A549 (cell line): ENCODE results near the gene SLC2A2. TPM values are rescaled to one million over a fixed set of nuclear protein-coding genes. Genes with fewer than 3 reads are reported as not detected.

Experiments
- ATAC-seq, 2 experiments: fragments of 200-7000 bp in 1 of 2; fragments of >200 bp in 1 of 2; cut with Nextera tagmentation in 1 of 2; cut with Tn5 transposase in 1 of 2; 3 replicates each; pipeline versions ENCODE4 v1.8.0 to v1.9.1; 2018 to 2020; ENCODE audit warnings: mild to moderate bottlenecking in 1 of 2, moderate library complexity in 1 of 2
- CTCF ChIA-PET: fragments of 300-600 bp; sonication (Branson Sonifier 250); formaldehyde crosslinking; extraction: SDS; loops from one replicate; lab custom pipeline; 2021; ENCODE audit warnings: antibody characterized with exemption, inconsistent platforms; lab: Yijun Ruan, JAX
- POLR2A ChIA-PET: fragments of 350-600 bp; formaldehyde crosslinking; extraction: SDS; loops from one replicate; lab custom pipeline; 2021; ENCODE audit warnings: antibody characterized with exemption, inconsistent platforms; lab: Yijun Ruan, JAX
- DNase-seq, 2 experiments: peaks; one replicate each; pipeline versions ENCODE4 v3.0.0 to v3.0.0-alpha.2; 2011 to 2016; ENCODE audit warnings: low read depth in 1 of 2, low spot score in 1 of 2
- FAIRE-seq: peaks from 2 replicates; lab custom pipeline; 2011; peaks lifted over from hg19 to GRCh38; lab: Jason Lieb, UNC
- H3K27ac ChIP-seq, 2 experiments: fragments of >200 bp; sonication (Bioruptor Twin); formaldehyde crosslinking; 3 replicates each; pipeline ENCODE4 v1.5.1; 2016 to 2017
- H3K4me1 ChIP-seq: fragments of >200 bp; sonication (Bioruptor Twin); formaldehyde crosslinking; 3 replicates; pipeline ENCODE4 v1.6.1; 2016
- H3K4me2 ChIP-seq: fragments of >200 bp; sonication (Bioruptor Twin); formaldehyde crosslinking; 3 replicates; pipeline ENCODE4 v1.6.1; 2016
- H3K4me3 ChIP-seq: fragments of >200 bp; sonication (Bioruptor Twin); formaldehyde crosslinking; 3 replicates; pipeline ENCODE4 v1.5.1; 2016
- H3K9me3 ChIP-seq: fragments of >200 bp; sonication (Bioruptor Twin); formaldehyde crosslinking; 3 replicates; pipeline ENCODE4 v1.6.1; 2016
- BHLHE40 ChIP-seq: IDR thresholded peaks from 2 replicates; pipeline ENCODE4 v1.6.1; 2012; ENCODE audit warnings: low read depth, low read length, inconsistent platforms
- CHD4 ChIP-seq: fragments of 200-600 bp; sonication (generic); IDR thresholded peaks from 2 replicates; pipeline ENCODE4 v1.6.1; 2016; ENCODE audit warnings: antibody characterized with exemption, mild to moderate bottlenecking, borderline replicate concordance
- EHMT2 ChIP-seq: fragments of 200-600 bp; sonication (generic); IDR thresholded peaks from 2 replicates; pipeline ENCODE4 v1.6.1; 2016; ENCODE audit warnings: antibody characterized with exemption, low read depth, mild to moderate bottlenecking, moderate library complexity
- ESRRA ChIP-seq: fragments of 150-350 bp; IDR thresholded peaks from 2 replicates; pipeline ENCODE4 v1.6.1; 2014; ENCODE audit warnings: mild to moderate bottlenecking, low read length, borderline replicate concordance
- FOSB ChIP-seq: fragments of 250-450 bp; sonication (Bioruptor Pico); IDR thresholded peaks from 2 replicates; pipeline ENCODE4 v1.5.0; 2020; ENCODE audit warnings: mild to moderate bottlenecking, moderate library complexity
- GATA3 ChIP-seq: IDR thresholded peaks from 2 replicates; pipeline ENCODE4 v1.6.1; 2012; ENCODE audit warnings: borderline replicate concordance
- HOXA7 ChIP-seq: fragments of 250-450 bp; sonication (Bioruptor Pico); IDR thresholded peaks from 2 replicates; pipeline ENCODE4 v1.5.0; 2020; ENCODE audit warnings: mild to moderate bottlenecking, moderate library complexity
- HOXB5 ChIP-seq: fragments of 250-450 bp; sonication (Bioruptor Pico); IDR thresholded peaks from 2 replicates; pipeline ENCODE4 v1.5.0; 2020; ENCODE audit warnings: mild to moderate bottlenecking, moderate library complexity
- JUNB ChIP-seq: fragments of >200 bp; sonication (Bioruptor Twin); formaldehyde crosslinking; IDR thresholded peaks from 2 replicates; pipeline ENCODE4 v1.6.1; 2016
- KDM1A ChIP-seq: fragments of 200-600 bp; sonication (generic); IDR thresholded peaks from 2 replicates; pipeline ENCODE4 v1.6.1; 2016; ENCODE audit warnings: low read depth, mild to moderate bottlenecking
- MAZ ChIP-seq: fragments of 150-350 bp; IDR thresholded peaks from 2 replicates; pipeline ENCODE4 v1.6.1; 2014; ENCODE audit warnings: antibody characterized with exemption, low read depth, low read length, borderline replicate concordance
- NR3C1 ChIP-seq: fragments of >200 bp; sonication (Bioruptor Twin); formaldehyde crosslinking; IDR thresholded peaks from 3 replicates; pipeline ENCODE4 v1.6.1; 2017
- PHF8 ChIP-seq: fragments of 200-600 bp; sonication (generic); IDR thresholded peaks from 2 replicates; pipeline ENCODE4 v1.6.1; 2016; ENCODE audit warnings: low read depth, mild to moderate bottlenecking, antibody characterized with exemption, moderate library complexity, borderline replicate concordance
- POLR2A ChIP-seq: IDR thresholded peaks from 2 replicates; pipeline ENCODE4 v1.6.1; 2012; ENCODE audit warnings: mild to moderate bottlenecking, low read length
- RCOR1 ChIP-seq: fragments of 150-350 bp; IDR thresholded peaks from 2 replicates; pipeline ENCODE4 v1.6.1; 2014; ENCODE audit warnings: antibody characterized with exemption, low read length, low read depth
- RFX5 ChIP-seq: fragments of 450-650 bp; IDR thresholded peaks from 2 replicates; pipeline ENCODE4 v1.7.1; 2014; ENCODE audit warnings: antibody characterized with exemption, mild to moderate bottlenecking, moderate library complexity
- SREBF2 ChIP-seq: fragments of 450-650 bp; IDR thresholded peaks from 2 replicates; pipeline ENCODE4 v1.6.1; 2014; ENCODE audit warnings: mild to moderate bottlenecking, moderate library complexity
- TFCP2L1 ChIP-seq: fragments of 250-450 bp; sonication (Bioruptor Pico); IDR thresholded peaks from 2 replicates; pipeline ENCODE4 v1.5.0; 2021; ENCODE audit warnings: mild to moderate bottlenecking
- ZSCAN20 ChIP-seq: fragments of 250-450 bp; sonication (Bioruptor Pico); IDR thresholded peaks from 2 replicates; pipeline ENCODE4 v1.8.0; 2022; ENCODE audit warnings: mild to moderate bottlenecking, moderate library complexity
- WGBS: methylation state at CpG from one replicate; pipeline ENCODE4 v1.1.6; 2017; ENCODE audit errors: missing lambda C conversion rate; 5-methylcytosine and 5-hydroxymethylcytosine counted together
- polyA plus RNA-seq, 4 experiments: library from polyadenylated mRNA; depleted of rRNA in 3 of 4; stranded (reverse); fragments of >200 nt; fragmentation: RNase III in 1 of 4; extraction: RNeasy Plus Mini Kit Qiagen cat#74134 plus additional on column Dnase treatment in 1 of 4; gene quantifications; 2 replicates in 3 of 4; 3 replicates in 1 of 4; pipeline ENCODE4 v1.2.3, GENCODE V29; 2011 to 2017
- TF ChIP-seq, protein P1 (sequence below): fragments of 250-450 bp; sonication (Bioruptor Pico); IDR thresholded peaks from 2 replicates; pipeline ENCODE4 v1.5.0; 2021; ENCODE audit warnings: mild to moderate bottlenecking, moderate library complexity, borderline replicate concordance
- TF ChIP-seq, protein P2 (sequence below): IDR thresholded peaks from 2 replicates; pipeline ENCODE4 v1.6.1; 2012
- TF ChIP-seq, protein P3 (sequence below): fragments of 150-350 bp; IDR thresholded peaks from 2 replicates; pipeline ENCODE4 v1.6.1; 2014; ENCODE audit warnings: low read depth, mild to moderate bottlenecking, low read length
- TF ChIP-seq, protein P4 (sequence below): fragments of 450-650 bp; IDR thresholded peaks from 2 replicates; pipeline ENCODE4 v1.6.1; 2014; ENCODE audit warnings: antibody characterized with exemption
- TF ChIP-seq, protein P5 (sequence below): fragments of >200 bp; sonication (Bioruptor Twin); formaldehyde crosslinking; IDR thresholded peaks from 3 replicates; pipeline ENCODE4 v1.5.1; 2016
- TF ChIP-seq, protein P6 (sequence below): fragments of >200 bp; sonication (Bioruptor Twin); formaldehyde crosslinking; IDR thresholded peaks from 3 replicates; pipeline ENCODE4 v1.6.1; 2016

The SLC2A2 gene
- polyA plus RNA-seq, 2 of the 4 experiments (the other 2 are of a cell fraction): not detected

DNA sequence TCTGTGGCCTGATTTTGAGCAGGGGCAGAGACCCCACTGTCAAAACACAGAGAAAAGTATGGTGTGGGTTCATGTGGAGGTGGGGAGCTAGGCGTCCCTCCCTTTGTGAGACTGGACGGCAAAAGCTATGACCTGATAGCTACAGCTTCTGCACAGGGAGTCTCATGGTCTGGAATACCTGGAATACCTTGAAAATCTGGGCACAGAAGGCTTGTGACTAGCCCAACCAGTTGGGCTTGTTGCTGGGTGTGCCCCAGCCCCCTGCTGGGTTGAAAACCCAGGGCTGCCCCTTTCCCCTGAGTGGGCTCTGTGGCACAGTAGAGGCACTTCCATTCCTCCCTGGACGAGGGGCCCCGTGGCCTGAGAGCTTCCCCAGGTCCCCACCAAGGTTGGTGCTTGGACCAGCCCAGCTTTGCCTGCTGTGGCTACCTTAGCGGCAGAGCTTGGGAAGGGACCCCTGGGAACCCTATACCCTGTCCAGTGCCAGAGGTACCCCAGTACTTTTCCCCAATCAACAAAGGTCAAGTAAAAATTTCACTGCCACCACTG, 37.3 kb downstream of the SLC2A2 start:
- ATAC-seq (no peak), FAIRE-seq (no peak), DNase-seq (no peak)
- H3K4me3 ChIP-seq: no peak overlapping the region
- CTCF ChIA-PET: no interaction called here
- 93% methylated on average over 5 of the region's 5 CpGs for WGBS
- peaks cover 2% of the 10 kb centered on the region; the same call in 2 of the 3 replicates for H3K9me3 ChIP-seq
- TF ChIP-seq, protein P1, sequence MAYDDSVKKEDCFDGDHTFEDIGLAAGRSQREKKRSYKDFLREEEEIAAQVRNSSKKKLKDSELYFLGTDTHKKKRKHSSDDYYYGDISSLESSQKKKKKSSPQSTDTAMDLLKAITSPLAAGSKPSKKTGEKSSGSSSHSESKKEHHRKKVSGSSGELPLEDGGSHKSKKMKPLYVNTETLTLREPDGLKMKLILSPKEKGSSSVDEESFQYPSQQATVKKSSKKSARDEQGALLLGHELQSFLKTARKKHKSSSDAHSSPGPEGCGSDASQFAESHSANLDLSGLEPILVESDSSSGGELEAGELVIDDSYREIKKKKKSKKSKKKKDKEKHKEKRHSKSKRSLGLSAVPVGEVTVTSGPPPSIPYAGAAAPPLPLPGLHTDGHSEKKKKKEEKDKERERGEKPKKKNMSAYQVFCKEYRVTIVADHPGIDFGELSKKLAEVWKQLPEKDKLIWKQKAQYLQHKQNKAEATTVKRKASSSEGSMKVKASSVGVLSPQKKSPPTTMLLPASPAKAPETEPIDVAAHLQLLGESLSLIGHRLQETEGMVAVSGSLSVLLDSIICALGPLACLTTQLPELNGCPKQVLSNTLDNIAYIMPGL: no peak
- TF ChIP-seq, protein P2, sequence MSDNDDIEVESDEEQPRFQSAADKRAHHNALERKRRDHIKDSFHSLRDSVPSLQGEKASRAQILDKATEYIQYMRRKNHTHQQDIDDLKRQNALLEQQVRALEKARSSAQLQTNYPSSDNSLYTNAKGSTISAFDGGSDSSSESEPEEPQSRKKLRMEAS: no peak
- no peak for TF ChIP-seq PHF8
- TF ChIP-seq SREBF2: no peak
- no peak for TF ChIP-seq NR3C1
- TF ChIP-seq EHMT2: no peak
- no peak for TF ChIP-seq RFX5
- TF ChIP-seq, protein P3, sequence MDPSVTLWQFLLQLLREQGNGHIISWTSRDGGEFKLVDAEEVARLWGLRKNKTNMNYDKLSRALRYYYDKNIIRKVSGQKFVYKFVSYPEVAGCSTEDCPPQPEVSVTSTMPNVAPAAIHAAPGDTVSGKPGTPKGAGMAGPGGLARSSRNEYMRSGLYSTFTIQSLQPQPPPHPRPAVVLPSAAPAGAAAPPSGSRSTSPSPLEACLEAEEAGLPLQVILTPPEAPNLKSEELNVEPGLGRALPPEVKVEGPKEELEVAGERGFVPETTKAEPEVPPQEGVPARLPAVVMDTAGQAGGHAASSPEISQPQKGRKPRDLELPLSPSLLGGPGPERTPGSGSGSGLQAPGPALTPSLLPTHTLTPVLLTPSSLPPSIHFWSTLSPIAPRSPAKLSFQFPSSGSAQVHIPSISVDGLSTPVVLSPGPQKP: no peak
- TF ChIP-seq JUNB: no peak
- no peak for TF ChIP-seq ESRRA
- TF ChIP-seq CHD4: no peak
- no peak for TF ChIP-seq BHLHE40
- TF ChIP-seq HOXB5 (CRISPR knock-in tag): no peak
- no peak for TF ChIP-seq HOXA7
- no peak for TF ChIP-seq RCOR1
- H3K27ac ChIP-seq: no peak overlapping the region; a peak in 1 of 6 replicates
- no peaks in the 10 kb centered on the region for H3K4me1 ChIP-seq
- POLR2A ChIA-PET: no interaction called here
- no peak overlapping the region for H3K4me2 ChIP-seq

DNA sequence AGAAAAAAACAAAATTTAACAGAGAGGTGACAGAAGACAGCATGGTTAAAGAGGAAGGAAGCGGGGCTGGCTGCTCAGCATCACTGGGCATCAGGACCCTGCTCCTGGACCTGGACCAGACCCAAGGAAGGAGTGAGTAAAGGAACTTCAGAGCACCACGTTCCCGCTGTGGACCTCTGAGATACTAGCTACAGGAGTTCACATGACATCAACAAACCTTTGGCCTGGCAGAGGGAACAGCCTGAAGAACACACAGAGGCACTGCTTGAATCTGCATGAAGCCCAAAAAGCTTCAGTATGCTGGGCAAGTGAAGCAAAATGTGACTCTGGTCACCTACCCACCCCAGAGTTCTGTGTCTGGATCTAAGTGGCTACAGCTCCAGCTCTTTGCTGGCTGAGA, 38.1 kb downstream of the SLC2A2 start:
- Histone ChIP-seq H3K4me1 (no peaks in the 10 kb centered on the region), H3K27ac (no peak overlapping the region; a peak in 1 of 6 replicates), H3K4me3 (no peak overlapping the region)
- POLR2A ChIA-PET: no interaction called here
- no peak for FAIRE-seq
- TF ChIP-seq MAZ (no peak), RFX5 (no peak)
- TF ChIP-seq, all 56 proteins: peak for 0
- H3K4me2 ChIP-seq: no peak overlapping the region
- DNase-seq: no peak
- WGBS: 90% methylated on average over 3 of the region's 3 CpGs
- H3K9me3 ChIP-seq: peaks cover 6% of the 10 kb centered on the region; the same call in 2 of the 3 replicates
- CTCF ChIA-PET: interaction anchor here (0.9 kb wide), 2 partner anchors 27 to 121 kb away, joined by 3 read pairs; no protein-coding TSS in a partner anchor
- ATAC-seq: no peak

DNA sequence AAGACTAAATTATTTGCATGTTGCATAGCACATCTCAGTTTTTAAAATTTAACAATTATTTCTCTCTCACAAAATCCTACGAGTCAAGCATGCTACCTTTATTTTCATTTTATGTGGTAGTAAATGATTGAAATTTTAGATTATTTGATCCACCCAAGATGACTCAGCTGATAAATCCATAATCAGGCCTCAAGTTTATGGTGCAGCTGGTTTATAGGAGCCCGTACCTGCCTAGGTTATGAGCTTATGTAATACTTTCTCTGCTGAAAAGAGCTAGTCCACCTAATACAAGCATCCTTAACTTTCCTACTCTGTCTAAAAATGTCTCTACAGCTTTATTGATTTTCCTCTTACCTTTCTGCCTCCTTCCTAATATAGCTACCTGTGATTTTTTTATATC, 41.2 kb downstream of the SLC2A2 start:
- TF ChIP-seq, protein P4, sequence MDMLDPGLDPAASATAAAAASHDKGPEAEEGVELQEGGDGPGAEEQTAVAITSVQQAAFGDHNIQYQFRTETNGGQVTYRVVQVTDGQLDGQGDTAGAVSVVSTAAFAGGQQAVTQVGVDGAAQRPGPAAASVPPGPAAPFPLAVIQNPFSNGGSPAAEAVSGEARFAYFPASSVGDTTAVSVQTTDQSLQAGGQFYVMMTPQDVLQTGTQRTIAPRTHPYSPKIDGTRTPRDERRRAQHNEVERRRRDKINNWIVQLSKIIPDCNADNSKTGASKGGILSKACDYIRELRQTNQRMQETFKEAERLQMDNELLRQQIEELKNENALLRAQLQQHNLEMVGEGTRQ: no peak
- TF ChIP-seq GATA3 (no peak), HOXB5 (CRISPR knock-in tag) (no peak), KDM1A (no peak), TFCP2L1 (no peak), PHF8 (no peak), POLR2A (no peak), EHMT2 (no peak), FOSB (CRISPR knock-in tag) (no peak), SREBF2 (no peak), MAZ (no peak), CHD4 (no peak), ZSCAN20 (no peak)
- TF ChIP-seq, protein P5, sequence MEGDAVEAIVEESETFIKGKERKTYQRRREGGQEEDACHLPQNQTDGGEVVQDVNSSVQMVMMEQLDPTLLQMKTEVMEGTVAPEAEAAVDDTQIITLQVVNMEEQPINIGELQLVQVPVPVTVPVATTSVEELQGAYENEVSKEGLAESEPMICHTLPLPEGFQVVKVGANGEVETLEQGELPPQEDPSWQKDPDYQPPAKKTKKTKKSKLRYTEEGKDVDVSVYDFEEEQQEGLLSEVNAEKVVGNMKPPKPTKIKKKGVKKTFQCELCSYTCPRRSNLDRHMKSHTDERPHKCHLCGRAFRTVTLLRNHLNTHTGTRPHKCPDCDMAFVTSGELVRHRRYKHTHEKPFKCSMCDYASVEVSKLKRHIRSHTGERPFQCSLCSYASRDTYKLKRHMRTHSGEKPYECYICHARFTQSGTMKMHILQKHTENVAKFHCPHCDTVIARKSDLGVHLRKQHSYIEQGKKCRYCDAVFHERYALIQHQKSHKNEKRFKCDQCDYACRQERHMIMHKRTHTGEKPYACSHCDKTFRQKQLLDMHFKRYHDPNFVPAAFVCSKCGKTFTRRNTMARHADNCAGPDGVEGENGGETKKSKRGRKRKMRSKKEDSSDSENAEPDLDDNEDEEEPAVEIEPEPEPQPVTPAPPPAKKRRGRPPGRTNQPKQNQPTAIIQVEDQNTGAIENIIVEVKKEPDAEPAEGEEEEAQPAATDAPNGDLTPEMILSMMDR: no peak
- TF ChIP-seq, protein P2: no peak
- TF ChIP-seq, protein P6, sequence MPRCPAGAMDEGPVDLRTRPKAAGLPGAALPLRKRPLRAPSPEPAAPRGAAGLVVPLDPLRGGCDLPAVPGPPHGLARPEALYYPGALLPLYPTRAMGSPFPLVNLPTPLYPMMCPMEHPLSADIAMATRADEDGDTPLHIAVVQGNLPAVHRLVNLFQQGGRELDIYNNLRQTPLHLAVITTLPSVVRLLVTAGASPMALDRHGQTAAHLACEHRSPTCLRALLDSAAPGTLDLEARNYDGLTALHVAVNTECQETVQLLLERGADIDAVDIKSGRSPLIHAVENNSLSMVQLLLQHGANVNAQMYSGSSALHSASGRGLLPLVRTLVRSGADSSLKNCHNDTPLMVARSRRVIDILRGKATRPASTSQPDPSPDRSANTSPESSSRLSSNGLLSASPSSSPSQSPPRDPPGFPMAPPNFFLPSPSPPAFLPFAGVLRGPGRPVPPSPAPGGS: no peak
- H3K4me3 ChIP-seq: no peak overlapping the region
- peaks cover 6% of the 10 kb centered on the region; the same call in 2 of the 3 replicates for H3K9me3 ChIP-seq
- POLR2A ChIA-PET: no interaction called here
- no peak overlapping the region for H3K27ac ChIP-seq
- 89% methylated on average over 2 of the region's 2 CpGs for WGBS
- ATAC-seq (no peak), DNase-seq (no peak), FAIRE-seq (no peak)
- H3K4me1 ChIP-seq: no peaks in the 10 kb centered on the region
- no peak overlapping the region for H3K4me2 ChIP-seq
- CTCF ChIA-PET: interaction anchor here (1.0 to 1.9 kb wide), 3 partner anchors 11 to 65 kb away, joined by 4 to 5 read pairs (median 4); no protein-coding TSS in a partner anchor
